NCI-H526 (cell line): ENCODE data around the gene FUNDC2.

Experiments
- DNase-seq, 2 experiments: peaks; one replicate each; lab custom pipeline; 2025; lab: John Stamatoyannopoulos, UW

Gene FUNDC2

GRCh38 chrX:155023907-155024833, 2.5 kb upstream of the FUNDC2 start:
- DNase-seq = no peak

- DNase-seq = no peak
These were observed 271 bp upstream of the FUNDC2 start for GRCh38 chrX:155026420-155026726.

- DNase-seq = peak; percentile 62 to 68
These were observed 944 bp downstream of the FUNDC2 start for GRCh38 chrX:155027509-155028066.

- peak in 1 of 2 experiments; percentile 52 for DNase-seq
These were observed 1.5 kb downstream of the FUNDC2 start for GRCh38 chrX:155028129-155028528.

- no peak for DNase-seq
These were observed 2.2 kb downstream of the FUNDC2 start for GRCh38 chrX:155028877-155029291.

- no peak for DNase-seq
These were observed 5.0 kb downstream of the FUNDC2 start for GRCh38 chrX:155031657-155032056.

- no peak for DNase-seq
These were observed 9.0 kb downstream of the FUNDC2 start for GRCh38 chrX:155035688-155036087.

- DNase-seq = peak in 1 of 2 experiments; percentile 33
These were observed 19.6 kb downstream of the FUNDC2 start for GRCh38 chrX:155046129-155046810.

GRCh38 chrX:155046811-155047528, 20.3 kb downstream of the FUNDC2 start:
- DNase-seq = peak in 1 of 2 experiments; percentile 40

GRCh38 chrX:155048977-155049619, 22.5 kb downstream of the FUNDC2 start:
- peak; percentile 23 to 84 for DNase-seq

- DNase-seq = no peak
These were observed 26.3 kb downstream of the FUNDC2 start for GRCh38 chrX:155052738-155053498.

GRCh38 chrX:155053656-155054055, 27.0 kb downstream of the FUNDC2 start:
- no peak for DNase-seq

- DNase-seq = no peak
These were observed 27.6 kb downstream of the FUNDC2 start for GRCh38 chrX:155054255-155054654.

- DNase-seq = no peak
These were observed 28.9 kb downstream of the FUNDC2 start for GRCh38 chrX:155055494-155055893.

- no peak for DNase-seq
These were observed 29.8 kb downstream of the FUNDC2 start for GRCh38 chrX:155056471-155056870.

GRCh38 chrX:155056877-155057792, 30.5 kb downstream of the FUNDC2 start:
- DNase-seq = peak; percentile 70 to 84

- no peak for DNase-seq
These were observed 35.1 kb downstream of the FUNDC2 start for GRCh38 chrX:155061760-155062159.

- no peak for DNase-seq
These were observed 38.5 kb downstream of the FUNDC2 start for GRCh38 chrX:155065035-155065734.

GRCh38 chrX:155068165-155068564, 41.5 kb downstream of the FUNDC2 start:
- DNase-seq = no peak
